ENCODE data around the gene LGALS4. TPM values are rescaled to one million over a fixed set of nuclear protein-coding genes. Genes with fewer than 3 reads are reported as not detected.
"Not testable (repeated sequence)": the region's sequence is repeated elsewhere in the genome, so short reads cannot be mapped to it uniquely, and the experiment has no call there.

Gene LGALS4
- total RNA-seq, 1 donor from 2014 or later: 1.3 TPM

DNA sequence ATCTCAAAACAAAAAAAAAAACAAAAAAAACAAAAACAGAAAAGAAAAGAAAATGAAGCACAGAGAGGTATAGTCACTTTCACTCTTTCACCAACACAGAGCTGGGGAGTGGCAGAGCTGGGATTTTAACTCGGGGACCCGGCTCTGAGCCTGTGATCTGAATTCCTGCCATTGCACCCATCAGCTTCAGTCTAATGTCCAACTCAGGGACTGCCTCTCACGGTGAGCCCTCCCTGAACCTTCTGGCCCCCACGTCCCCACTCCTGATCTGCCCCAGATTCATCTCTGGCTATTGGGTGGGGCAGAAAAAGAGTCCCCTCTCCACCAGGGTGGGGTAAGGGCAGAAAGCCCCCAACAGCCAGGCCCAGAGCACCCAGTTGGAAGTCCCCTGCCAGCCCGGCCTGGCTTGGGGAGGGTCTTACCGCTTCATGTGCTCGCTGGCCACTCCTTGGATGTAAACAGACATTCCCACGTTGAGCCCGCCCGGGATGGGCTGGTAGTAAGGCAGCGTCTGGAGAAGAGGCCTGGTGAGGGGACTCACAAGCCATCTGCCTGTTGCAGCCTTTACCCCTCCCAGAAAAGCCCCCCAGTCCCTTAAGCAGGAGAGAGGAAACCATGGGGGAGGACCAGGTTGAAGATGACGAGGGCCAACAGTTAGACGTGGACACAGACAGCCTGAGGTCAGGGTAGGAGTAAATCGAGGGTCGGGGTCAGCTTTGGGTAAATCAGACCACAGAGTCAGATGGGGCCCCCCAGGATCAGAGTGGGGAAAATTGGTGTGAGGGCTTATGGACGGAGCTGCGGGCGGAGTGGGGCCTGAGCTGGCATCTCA lies 520 bp downstream of the LGALS4 start:
- Mint-ChIP-seq H3K4me1 (ENCODE audit: low read depth) (no peaks in the 10 kb centered on the region), H3K27me3 (ENCODE audit: insufficient read depth) (no peaks in the 10 kb centered on the region), H3K27ac (no peak overlapping the region), H3K36me3 (ENCODE audit: low read depth) (peaks cover 6% of the 10 kb centered on the region), H3K9me3 (no peaks in the 10 kb centered on the region), H3K4me3 (no peak overlapping the region)
- intact Hi-C loops (cut with micrococcal nuclease): no loop called here
- DNase-seq (ENCODE audit: low spot score): no peak

DNA sequence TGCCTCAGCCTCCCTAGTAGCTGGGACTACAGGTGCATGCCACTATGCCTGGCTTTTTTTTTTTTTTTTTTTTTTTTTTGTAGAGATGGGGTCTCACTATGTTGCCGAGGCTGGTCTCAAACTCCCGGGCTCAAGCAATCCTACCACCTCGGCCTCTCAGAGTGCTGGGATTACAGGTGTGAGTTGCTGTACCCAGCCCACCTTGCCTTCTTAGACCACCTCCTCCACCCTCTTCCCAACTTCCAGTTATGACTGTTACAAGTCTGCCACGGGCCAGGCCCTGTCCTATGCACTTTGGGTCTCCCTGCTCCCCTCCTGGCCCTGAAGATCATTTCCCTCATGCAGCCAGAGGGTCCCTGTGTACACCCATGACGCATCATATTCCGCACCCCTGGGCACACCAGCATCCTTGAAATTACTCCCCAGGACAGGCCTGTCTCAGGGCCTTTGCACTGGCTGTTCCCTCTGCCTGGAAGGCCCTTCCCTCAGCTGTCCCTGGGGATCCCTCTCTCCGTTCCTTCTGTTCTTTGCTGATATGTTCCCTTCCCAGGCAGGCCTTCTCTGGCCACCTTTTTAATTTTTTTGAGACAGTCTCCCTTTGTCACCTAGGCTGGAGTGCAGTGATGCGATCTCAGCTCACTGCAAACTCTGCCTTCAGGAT lies 3.0 kb downstream of the LGALS4 start:
- Mint-ChIP-seq H3K9me3 (no peaks in the 10 kb centered on the region), H3K27me3 (ENCODE audit: insufficient read depth) (no peaks in the 10 kb centered on the region), H3K4me1 (ENCODE audit: low read depth) (peaks cover 5% of the 10 kb centered on the region), H3K4me3 (no peak overlapping the region), H3K27ac (peak overlapping the region; percentile 58), H3K36me3 (ENCODE audit: low read depth) (peaks cover 2% of the 10 kb centered on the region)
- intact Hi-C loops (cut with micrococcal nuclease): no loop called here
- DNase-seq (ENCODE audit: low spot score): no peak

DNA sequence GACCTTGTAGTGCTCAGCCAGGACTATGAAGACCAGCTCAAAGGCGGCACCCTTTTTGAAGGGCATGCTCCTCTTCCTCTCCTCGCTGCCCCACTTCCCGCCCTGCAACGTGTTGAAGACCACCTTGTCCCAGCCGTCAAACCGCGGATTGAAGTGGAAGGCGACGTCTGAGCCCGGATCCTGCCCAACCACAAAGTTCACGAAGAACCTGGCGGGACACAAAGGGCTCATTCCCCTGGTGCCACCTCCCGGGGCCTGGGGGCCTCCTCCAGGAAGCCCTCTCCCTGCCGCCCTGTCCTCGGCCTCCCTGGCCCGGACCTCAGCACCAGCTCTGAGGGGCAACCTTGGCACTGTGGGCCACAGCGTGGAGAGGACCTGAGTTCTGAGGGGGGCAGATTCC lies 4.0 kb downstream of the LGALS4 start:
- H3K36me3 Mint-ChIP-seq (ENCODE audit: low read depth): peaks cover 2% of the 10 kb centered on the region
- no peak overlapping the region for H3K4me3 Mint-ChIP-seq
- no peak overlapping the region for H3K27ac Mint-ChIP-seq
- H3K9me3 Mint-ChIP-seq: no peaks in the 10 kb centered on the region
- H3K27me3 Mint-ChIP-seq (ENCODE audit: insufficient read depth): peaks cover 1% of the 10 kb centered on the region
- no peak for DNase-seq (ENCODE audit: low spot score)
- intact Hi-C loops (cut with micrococcal nuclease): no loop called here
- peaks cover 5% of the 10 kb centered on the region for H3K4me1 Mint-ChIP-seq (ENCODE audit: low read depth)

DNA sequence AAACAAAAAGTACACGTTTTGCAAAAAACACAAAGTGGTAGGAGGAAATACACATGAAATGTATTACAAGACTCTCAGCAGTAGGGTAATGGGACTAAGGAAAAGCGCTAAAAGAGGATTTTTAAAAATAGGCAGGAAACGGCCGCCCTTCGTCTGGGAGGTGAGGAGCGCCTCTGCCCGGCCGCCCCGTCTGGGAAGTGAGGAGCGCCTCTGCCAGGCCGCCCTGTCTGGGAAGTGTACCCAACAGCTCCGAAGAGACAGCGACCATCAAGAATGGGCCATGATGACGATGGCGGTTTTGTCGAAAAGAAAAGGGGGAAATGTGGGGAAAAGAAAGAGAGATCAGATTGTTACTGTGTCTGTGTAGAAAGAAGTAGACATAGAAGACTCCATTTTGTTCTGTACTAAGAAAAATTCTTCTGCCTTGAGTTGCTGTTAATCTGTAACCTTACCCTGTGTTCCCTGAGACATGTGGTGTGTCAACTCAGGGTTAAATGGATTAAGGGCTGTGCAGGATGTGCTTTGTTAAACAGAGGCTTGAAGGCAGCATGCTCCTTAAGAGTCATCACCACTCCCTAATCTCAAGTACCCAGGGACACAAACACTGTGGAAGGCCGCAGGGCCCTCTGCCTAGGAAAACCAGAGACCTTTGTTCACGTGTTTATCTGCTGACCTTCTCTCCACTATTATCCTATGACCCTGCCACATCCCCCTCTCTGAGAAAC lies 5.2 kb downstream of the LGALS4 start:
- H3K27ac Mint-ChIP-seq; intact Hi-C loops (cut with micrococcal nuclease); H3K4me1 Mint-ChIP-seq (ENCODE audit: low read depth); DNase-seq (ENCODE audit: low spot score); H3K4me3 Mint-ChIP-seq; H3K27me3 Mint-ChIP-seq (ENCODE audit: insufficient read depth); H3K36me3 Mint-ChIP-seq (ENCODE audit: low read depth); H3K9me3 Mint-ChIP-seq: not testable (repeated sequence)

DNA sequence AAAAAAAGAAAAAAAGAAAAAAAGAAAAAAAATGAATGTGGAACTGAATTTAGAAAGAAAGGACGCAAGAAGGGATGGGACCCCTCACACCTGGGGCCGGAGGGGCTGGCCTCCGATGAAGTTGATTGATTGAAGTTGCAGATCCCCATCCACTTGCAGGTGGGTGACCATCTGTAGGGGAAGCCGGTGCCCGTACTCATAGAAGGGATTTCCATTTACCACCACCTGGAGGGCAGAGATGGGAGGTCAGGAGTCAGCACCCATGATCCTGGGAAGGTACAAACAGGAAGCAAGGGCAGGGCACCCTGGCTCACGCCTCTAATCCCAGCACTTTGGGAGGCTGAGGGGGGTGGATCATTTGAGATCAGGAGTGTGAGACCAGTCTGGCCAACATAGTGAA lies 6.4 kb downstream of the LGALS4 start:
- intact Hi-C loops (cut with micrococcal nuclease): no loop called here
- peaks cover 5% of the 10 kb centered on the region for H3K4me1 Mint-ChIP-seq (ENCODE audit: low read depth)
- peaks cover 2% of the 10 kb centered on the region for H3K36me3 Mint-ChIP-seq (ENCODE audit: low read depth)
- no peak overlapping the region for H3K27ac Mint-ChIP-seq
- peaks cover 1% of the 10 kb centered on the region for H3K27me3 Mint-ChIP-seq (ENCODE audit: insufficient read depth)
- H3K4me3 Mint-ChIP-seq: no peak overlapping the region
- DNase-seq (ENCODE audit: low spot score): no peak
- H3K9me3 Mint-ChIP-seq: no peaks in the 10 kb centered on the region

DNA sequence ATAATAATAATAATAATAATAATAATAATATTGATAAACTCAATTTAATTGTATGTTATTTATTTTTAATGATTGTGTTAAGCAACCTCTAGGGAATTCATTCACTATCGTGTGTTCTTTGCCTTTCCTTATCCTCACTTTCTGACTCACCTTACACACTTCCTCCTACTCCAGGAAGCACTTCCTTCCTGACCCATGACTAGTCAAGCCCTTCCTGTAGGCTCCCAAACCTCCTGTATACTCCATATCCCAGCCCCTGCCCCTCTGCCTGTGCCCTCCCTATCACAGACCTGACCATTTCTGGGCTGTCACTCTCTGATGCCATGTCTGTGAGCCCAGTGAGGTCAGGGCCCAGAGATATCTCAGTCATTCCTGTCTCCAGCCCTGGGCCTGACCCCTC lies 7.6 kb downstream of the LGALS4 start:
- Mint-ChIP-seq H3K4me1 (ENCODE audit: low read depth) (peaks cover 5% of the 10 kb centered on the region), H3K27me3 (ENCODE audit: insufficient read depth) (peaks cover 1% of the 10 kb centered on the region), H3K27ac (peak overlapping the region; percentile 5), H3K9me3 (no peaks in the 10 kb centered on the region), H3K4me3 (no peak overlapping the region), H3K36me3 (ENCODE audit: low read depth) (peaks cover 2% of the 10 kb centered on the region)
- no peak for DNase-seq (ENCODE audit: low spot score)
- intact Hi-C loops (cut with micrococcal nuclease): no loop called here

DNA sequence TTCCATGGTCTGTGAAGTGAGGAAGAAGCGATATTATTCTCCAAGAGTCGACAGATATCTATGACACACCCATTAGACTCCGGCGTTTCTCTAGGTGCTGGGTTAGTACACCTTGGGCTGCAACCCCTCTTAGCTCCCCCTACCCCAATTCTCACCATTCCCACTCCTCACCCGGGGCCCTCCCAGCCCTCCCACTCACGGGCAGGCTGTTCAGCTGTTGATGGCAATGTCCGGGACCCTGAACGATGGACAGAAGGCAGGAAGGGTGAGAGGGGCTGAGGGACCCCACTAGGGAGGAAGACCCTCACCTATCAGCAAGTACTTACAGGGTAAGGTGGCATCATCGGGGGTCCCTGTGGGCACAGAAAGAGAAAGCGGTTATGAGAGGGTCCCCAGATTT lies 9.2 kb downstream of the LGALS4 start:
- Mint-ChIP-seq H3K4me3 (no peak overlapping the region), H3K27me3 (ENCODE audit: insufficient read depth) (peaks cover 1% of the 10 kb centered on the region), H3K9me3 (no peaks in the 10 kb centered on the region), H3K36me3 (ENCODE audit: low read depth) (peaks cover 2% of the 10 kb centered on the region), H3K4me1 (ENCODE audit: low read depth) (peaks cover 5% of the 10 kb centered on the region), H3K27ac (no peak overlapping the region)
- no peak for DNase-seq (ENCODE audit: low spot score)
- intact Hi-C loops (cut with micrococcal nuclease): no loop called here

DNA sequence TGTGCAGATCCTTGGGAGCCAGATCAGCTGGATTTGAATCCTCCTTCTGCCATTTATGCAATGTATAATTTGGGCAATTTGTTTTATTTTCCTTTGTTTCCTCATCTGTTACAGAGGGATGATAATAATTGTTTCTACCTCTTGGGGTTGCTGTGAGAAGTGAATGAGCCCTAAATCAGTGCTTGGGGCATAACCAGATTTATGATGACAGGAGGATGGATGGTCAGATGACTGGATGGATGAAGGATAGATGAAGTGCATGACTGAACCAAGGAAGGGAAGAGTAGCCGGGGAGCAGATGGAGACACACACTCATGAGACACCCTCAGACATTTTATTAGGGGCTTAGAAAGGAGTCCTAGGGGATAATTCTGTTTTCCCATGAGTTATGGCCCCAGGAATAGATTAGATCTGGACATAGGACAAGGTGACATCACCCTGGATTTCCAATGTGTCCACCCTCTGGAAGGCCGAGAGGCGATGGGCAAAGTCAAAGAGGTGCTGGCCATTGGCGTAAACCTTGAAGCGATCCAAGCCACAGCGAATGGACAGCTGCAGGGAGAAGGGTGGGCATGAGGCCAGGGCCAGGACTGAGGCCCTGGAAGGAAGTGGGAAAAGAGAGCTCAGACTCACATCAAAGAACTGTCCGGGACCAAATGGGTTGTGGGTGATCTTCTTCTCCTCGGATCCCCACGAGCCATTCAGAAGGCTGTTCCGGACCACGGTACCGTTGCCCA lies 11.2 kb downstream of the LGALS4 start:
- intact Hi-C loops (cut with micrococcal nuclease): no loop called here
- H3K9me3 Mint-ChIP-seq: no peaks in the 10 kb centered on the region
- DNase-seq (ENCODE audit: low spot score): no peak
- H3K36me3 Mint-ChIP-seq (ENCODE audit: low read depth): peaks cover 2% of the 10 kb centered on the region
- H3K4me3 Mint-ChIP-seq: no peak overlapping the region
- H3K27ac Mint-ChIP-seq: no peak overlapping the region
- peaks cover 5% of the 10 kb centered on the region for H3K4me1 Mint-ChIP-seq (ENCODE audit: low read depth)
- peaks cover 1% of the 10 kb centered on the region for H3K27me3 Mint-ChIP-seq (ENCODE audit: insufficient read depth)

DNA sequence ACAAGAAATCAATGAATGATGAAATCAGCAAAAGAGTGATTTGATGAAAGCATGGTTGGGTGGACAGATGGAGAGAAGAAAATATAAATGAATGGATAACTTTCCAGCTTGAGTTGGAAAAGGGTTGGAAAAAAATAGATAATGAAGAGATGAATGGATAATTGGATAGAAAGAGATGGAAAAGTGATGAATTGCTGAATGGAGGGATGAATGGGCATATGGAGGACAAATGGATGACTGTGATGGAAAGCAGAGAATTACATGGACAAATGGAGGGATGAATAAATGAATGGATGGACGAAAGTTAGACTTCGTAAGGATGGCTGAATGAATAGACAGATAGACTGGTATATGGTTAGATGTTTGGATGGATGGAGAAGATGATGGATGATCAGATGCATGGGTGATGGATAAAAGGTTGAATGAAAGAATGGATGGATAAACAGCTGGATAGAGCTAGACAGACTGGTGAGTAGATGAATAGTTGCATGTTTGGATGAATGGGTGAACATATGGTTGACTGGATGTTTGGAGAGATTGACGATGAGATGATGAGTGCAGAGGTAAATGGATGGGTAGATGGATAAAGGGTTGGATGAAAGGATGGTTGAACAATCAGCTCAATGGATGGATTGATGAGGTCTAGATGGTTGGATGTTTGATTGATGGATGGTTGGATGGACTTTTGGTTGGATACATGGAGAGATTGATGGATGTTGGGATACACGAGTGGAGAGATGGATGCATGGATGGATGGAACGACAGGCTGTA lies 12.0 kb downstream of the LGALS4 start:
- intact Hi-C loops (cut with micrococcal nuclease): no loop called here
- Mint-ChIP-seq H3K4me1 (ENCODE audit: low read depth) (peaks cover 5% of the 10 kb centered on the region), H3K27ac (no peak overlapping the region), H3K4me3 (no peak overlapping the region), H3K36me3 (ENCODE audit: low read depth) (peaks cover 2% of the 10 kb centered on the region), H3K9me3 (no peaks in the 10 kb centered on the region), H3K27me3 (ENCODE audit: insufficient read depth) (peaks cover 1% of the 10 kb centered on the region)
- DNase-seq (ENCODE audit: low spot score): no peak

DNA sequence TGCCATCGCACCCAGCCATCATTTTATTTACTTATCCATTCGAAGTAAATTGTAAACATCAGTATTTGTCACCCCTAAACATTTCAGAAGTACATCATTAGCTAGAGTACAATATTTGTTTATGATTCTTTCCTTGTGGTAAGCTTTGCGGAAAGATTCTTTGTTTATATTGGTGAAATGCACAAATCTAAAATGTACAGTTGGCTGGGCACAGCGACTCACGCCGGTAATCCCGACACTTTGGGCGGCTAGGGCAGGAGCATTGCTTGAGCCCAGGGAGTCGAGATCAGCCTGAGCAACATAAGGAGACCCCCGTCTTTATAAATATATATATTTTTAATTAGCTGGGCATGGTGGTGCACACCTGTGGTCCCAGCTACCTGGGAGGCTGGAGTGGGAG lies 13.6 kb downstream of the LGALS4 start:
- DNase-seq (ENCODE audit: low spot score): no peak
- H3K4me3 Mint-ChIP-seq: no peak overlapping the region
- no peaks in the 10 kb centered on the region for H3K36me3 Mint-ChIP-seq (ENCODE audit: low read depth)
- no peaks in the 10 kb centered on the region for H3K9me3 Mint-ChIP-seq
- no peak overlapping the region for H3K27ac Mint-ChIP-seq
- H3K27me3 Mint-ChIP-seq (ENCODE audit: insufficient read depth): peaks cover 3% of the 10 kb centered on the region
- intact Hi-C loops (cut with micrococcal nuclease): no loop called here
- H3K4me1 Mint-ChIP-seq (ENCODE audit: low read depth): no peaks in the 10 kb centered on the region

DNA sequence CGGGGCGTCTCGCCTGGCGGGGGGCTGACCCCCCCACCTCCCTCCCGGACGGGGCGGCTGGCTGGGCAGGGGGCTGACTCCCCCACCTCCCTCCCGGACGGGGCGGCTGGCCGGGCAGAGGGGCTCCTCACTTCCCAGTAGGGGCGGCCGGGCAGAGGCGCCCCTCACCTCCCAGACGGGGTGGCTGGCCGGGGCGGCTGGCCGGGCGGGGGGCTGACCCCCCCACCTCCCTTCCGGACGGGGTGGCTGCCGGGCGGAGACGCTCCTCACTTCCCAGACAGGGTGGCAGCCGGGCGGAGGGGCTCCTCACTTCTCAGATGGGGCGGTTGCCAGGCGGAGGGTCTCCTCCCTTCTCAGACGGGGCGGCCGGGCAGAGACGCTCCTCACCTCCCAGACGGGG lies 15.0 kb downstream of the LGALS4 start:
- H3K4me3 Mint-ChIP-seq; DNase-seq (ENCODE audit: low spot score); H3K27ac Mint-ChIP-seq; H3K9me3 Mint-ChIP-seq; H3K36me3 Mint-ChIP-seq (ENCODE audit: low read depth); intact Hi-C loops (cut with micrococcal nuclease); H3K4me1 Mint-ChIP-seq (ENCODE audit: low read depth); H3K27me3 Mint-ChIP-seq (ENCODE audit: insufficient read depth): not testable (repeated sequence)

DNA sequence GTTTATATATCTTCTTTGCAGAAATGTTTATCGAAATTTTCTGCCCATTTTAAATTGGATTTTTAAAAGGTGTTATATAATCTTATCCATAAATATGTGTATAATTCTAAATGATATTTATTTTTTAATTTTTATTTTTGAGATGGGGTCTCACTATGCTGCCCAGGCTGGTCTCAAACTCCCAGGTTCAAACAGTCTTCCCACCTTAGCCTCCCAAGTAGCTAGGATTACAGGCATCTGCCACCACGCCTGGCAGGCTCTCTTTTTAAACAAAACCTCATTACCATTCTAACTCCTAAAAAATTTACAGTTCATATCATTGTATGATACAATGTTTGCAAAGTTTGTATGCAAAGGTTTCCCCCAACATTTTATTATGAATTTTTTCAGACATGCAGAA lies 16.6 kb downstream of the LGALS4 start:
- Mint-ChIP-seq H3K36me3 (ENCODE audit: low read depth) (no peaks in the 10 kb centered on the region), H3K27me3 (ENCODE audit: insufficient read depth) (peaks cover 4% of the 10 kb centered on the region), H3K27ac (no peak overlapping the region), H3K9me3 (no peaks in the 10 kb centered on the region), H3K4me3 (no peak overlapping the region), H3K4me1 (ENCODE audit: low read depth) (peaks cover 5% of the 10 kb centered on the region)
- DNase-seq (ENCODE audit: low spot score): no peak
- intact Hi-C loops (cut with micrococcal nuclease): no loop called here
